GM18951 (cell line): ENCODE data around the gene TLE4.
"Not testable (repeated sequence)": the region's sequence is repeated elsewhere in the genome, so short reads cannot be mapped to it uniquely, and the experiment has no call there.

ENCODE experiments used
- POLR2A ChIP-seq: IDR thresholded peaks from 4 replicates; pipeline ENCODE4 v1.6.1; 2011; ENCODE audit warnings: mild to moderate bottlenecking; ENCODE audit not compliant: insufficient read length, insufficient read depth; ENCODE audit errors: extremely low read depth
- in situ Hi-C: fragments of 300-500 bp; cut with MboI; formaldehyde crosslinking; loops from one replicate; pipeline ENCODE4 v1.12.0; 2022; ENCODE audit warnings: low sequenced_read_pairs, mixed read lengths, inconsistent platforms; ENCODE audit not compliant: unreplicated experiment

TLE4 gene

GRCh38 chr9:79571309-79572031 is at the start of gene TLE4:
Gene TLE4 (plus strand): TSS chr9:79571965. CDS start chr9:79572791, 826 bp downstream.
- in situ Hi-C loops: no loop called here
- peak; percentile 68 for TF ChIP-seq POLR2A

DNA sequence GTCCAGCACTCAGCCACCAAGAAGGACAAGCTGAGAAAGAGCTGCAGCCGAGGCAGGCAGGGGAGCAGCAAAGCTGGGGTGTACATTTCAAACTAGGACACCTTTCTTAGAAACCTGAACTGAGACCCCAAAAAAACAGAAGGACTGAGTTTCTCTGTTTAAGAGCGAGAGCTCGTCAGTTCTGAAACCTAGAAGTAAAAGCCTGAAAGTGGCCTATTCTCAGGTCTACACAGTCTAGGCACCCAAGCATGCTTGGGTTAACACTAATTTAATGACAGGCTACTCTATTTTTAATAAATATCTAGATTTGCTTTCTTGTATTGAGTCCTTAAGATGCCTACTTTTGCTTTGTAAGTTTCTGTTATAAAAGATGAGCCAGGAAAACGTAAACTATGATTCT is 49.0 kb upstream of the TLE4 start:
- TF ChIP-seq POLR2A: no peak
- in situ Hi-C loops: no loop called here

DNA sequence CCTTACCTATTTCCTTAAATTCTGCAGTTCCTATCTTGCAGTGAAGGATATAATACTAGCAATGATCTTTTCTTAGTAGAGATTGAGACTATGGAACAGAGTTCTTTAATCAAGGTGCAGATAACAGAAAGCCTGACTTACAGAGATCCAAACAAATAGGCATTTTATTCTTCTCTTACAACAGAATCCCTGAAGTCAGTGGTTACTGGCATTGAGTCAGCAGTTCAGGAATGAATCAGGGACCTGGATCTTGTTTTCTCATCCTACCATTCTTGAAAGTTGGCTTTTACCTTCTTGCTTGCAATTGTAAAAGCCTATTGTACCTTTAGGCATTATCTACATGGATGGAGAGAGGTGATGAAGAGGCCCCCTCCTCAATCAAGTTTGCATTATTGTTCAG is 47.5 kb upstream of the TLE4 start:
- in situ Hi-C loops: no loop called here
- no peak for TF ChIP-seq POLR2A

- in situ Hi-C loops: no loop called here
- no peak for TF ChIP-seq POLR2A
These were observed 45.6 kb upstream of the TLE4 start for GRCh38 chr9:79526149-79526672.

DNA sequence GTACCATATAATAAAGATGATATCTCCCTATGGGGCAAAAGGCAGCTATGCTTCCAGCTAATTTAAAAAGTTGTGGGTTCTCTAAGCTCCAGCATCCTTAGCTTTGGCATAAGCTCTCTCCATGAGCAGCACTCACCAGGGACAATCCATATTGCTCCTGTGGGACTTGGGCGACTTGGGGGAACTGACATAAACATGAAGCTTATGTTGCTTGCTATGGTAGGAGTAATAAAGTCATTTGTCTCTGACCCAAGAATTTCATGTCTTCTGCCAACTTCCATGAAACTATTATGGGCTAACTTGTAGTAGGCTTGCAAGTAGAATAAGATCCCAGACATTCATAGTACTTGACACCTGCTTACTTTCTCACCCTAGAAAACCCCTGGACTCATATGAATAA is 36.2 kb upstream of the TLE4 start:
- no peak for TF ChIP-seq POLR2A

GRCh38 chr9:79537838-79538237 is 33.9 kb upstream of the TLE4 start:
- in situ Hi-C loops: no loop called here
- no peak for TF ChIP-seq POLR2A

More for the DNA sequence above, 36.2 kb upstream of the TLE4 start:
- in situ Hi-C loops: no loop called here

- in situ Hi-C loops: no loop called here
- TF ChIP-seq POLR2A: no peak
These were observed 28.8 kb upstream of the TLE4 start for GRCh38 chr9:79542735-79543620.

DNA sequence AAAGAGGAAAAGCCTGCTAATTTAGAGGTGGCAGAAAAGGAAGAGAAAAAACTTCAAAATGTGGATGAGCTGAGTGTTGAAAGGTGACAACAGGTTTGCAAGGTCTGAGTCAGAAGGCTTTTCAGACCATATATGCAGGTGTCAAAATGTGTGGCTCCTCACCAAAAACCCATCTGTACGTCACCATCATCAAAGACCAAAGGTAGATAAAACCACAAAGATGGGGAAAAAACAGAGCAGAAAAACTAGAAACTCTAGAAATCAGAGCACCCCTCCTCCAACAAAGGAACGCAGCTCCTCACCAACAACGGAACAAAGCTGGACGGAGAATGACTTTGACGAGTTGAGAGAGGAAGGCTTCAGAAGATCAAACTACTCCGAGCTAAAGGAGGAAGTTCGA is 27.4 kb upstream of the TLE4 start:
- in situ Hi-C loops: not testable (repeated sequence)

- no peak for TF ChIP-seq POLR2A
- in situ Hi-C loops: no loop called here
These were observed 20.2 kb upstream of the TLE4 start for GRCh38 chr9:79551586-79551985.

DNA sequence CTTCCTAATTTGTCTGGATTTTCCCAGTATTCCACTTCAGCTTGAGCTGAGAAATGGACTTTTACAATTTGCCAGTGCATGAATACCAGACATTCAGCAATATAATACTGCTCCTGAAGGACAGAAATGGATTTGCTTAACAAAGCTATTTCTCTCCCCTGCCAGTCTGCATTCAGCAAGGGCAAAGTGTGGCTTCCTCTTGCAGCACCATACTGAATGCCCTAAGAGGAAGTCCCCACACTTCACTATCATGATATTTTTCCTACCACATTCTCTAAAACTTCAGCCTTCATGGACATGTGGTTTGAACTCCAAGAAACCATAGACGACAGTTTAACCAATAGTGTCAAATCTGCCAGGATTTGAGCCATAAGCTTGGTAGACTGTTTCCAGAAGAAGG is 19.8 kb upstream of the TLE4 start:
- no peak for TF ChIP-seq POLR2A
- in situ Hi-C loops: no loop called here

DNA sequence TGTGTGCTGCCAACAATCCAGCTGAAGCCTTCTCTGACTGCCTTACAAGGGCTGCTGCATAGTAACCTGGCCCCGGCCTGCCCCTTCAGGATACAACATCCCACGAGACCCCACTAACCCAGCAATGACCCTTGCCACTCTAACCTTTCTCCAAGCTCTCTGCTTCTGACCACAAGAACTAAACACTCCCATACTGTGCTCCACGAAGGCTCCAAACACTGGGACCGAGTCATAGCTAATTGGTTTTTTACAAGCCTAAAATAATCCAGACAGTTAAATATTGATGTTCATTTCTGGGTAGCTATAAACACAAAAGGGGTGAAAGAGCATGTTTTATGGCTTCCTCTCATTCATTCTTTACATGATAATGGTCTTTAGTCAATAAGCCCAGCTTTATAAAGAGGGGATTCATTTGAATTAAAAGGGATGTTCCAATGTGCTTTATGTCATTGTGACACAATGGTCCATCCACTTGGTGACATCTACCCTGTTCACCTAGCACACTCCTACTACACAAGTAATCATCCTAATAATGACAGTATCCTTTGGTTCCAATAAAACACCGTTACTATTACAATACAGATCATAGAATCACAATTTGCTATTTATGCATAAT is 16.2 kb upstream of the TLE4 start:
- in situ Hi-C loops: no loop called here
- TF ChIP-seq POLR2A: no peak

- TF ChIP-seq POLR2A: no peak
- in situ Hi-C loops: no loop called here
These were observed 12.1 kb upstream of the TLE4 start for GRCh38 chr9:79559495-79560181.
